A673 (cell line): ENCODE data around the gene LHPP.

Experiments used
- EZH2 ChIP-seq: fragments of 200-600 bp; sonication (generic); IDR thresholded peaks from 2 replicates; pipeline ENCODE4 v1.6.1; 2017; ENCODE audit warnings: borderline replicate concordance, low read depth, mild to moderate bottlenecking, mixed read lengths, antibody characterized with exemption, low read length; ENCODE audit not compliant: poor library complexity, severe bottlenecking
- TF ChIP-seq, protein P1 (sequence below): fragments of 300-800, 200-600 bp; sonication (generic); conservative IDR thresholded peaks from 2 replicates; pipeline ENCODE4 v1.5.1; 2017; ENCODE audit warnings: low read depth, mild to moderate bottlenecking, antibody characterized with exemption, low read length, moderate library complexity, mixed read lengths

DNA sequence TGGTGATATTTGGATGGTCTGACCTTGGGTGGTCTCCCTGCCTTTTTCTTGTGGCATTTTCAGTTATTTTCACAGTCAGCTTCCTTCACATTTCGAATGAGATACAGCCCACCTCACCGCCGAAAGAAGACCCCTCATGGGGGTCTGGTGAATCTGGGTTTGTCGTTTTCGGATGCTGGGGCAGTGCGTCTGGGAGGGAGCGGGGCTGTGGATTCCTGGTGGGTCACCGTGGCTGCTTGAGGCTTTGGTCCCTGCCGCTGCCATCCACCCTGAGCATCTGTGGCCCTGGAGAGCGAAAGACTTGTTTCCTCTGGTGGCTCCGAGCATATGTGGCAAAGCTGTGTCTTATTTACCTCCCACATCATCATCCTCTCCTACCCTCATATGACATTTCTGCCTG lies 43.1 kb downstream of the LHPP start:
- TF ChIP-seq, protein P1, sequence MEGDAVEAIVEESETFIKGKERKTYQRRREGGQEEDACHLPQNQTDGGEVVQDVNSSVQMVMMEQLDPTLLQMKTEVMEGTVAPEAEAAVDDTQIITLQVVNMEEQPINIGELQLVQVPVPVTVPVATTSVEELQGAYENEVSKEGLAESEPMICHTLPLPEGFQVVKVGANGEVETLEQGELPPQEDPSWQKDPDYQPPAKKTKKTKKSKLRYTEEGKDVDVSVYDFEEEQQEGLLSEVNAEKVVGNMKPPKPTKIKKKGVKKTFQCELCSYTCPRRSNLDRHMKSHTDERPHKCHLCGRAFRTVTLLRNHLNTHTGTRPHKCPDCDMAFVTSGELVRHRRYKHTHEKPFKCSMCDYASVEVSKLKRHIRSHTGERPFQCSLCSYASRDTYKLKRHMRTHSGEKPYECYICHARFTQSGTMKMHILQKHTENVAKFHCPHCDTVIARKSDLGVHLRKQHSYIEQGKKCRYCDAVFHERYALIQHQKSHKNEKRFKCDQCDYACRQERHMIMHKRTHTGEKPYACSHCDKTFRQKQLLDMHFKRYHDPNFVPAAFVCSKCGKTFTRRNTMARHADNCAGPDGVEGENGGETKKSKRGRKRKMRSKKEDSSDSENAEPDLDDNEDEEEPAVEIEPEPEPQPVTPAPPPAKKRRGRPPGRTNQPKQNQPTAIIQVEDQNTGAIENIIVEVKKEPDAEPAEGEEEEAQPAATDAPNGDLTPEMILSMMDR, result no peak
- no peak for TF ChIP-seq EZH2
